ENCODE results near the gene ANP32B.
"Not testable (repeated sequence)": the region's sequence is repeated elsewhere in the genome, so short reads cannot be mapped to it uniquely, and the experiment has no call there.

The ANP32B gene

DNA sequence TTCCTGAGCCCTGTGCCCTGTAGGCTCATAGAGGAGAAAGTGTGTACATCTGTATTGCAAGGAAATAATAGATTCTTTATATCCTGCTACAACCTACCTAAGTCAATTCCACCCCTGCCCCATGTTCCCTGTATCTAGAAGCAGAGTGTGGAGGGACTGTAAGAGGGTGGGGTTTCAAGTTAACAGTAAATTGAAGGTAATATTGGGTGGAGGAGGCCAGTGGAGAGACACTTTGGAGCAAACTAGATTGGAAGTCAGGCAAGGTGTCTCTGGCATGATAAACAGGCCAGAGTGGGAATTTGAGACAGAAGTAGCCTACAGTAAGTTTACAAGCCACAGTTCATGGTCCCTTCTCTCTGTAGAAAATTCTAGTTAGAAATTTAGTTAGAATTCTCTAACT lies 42.9 kb upstream of the ANP32B start:
- CTCF ChIA-PET, result interaction anchor here (0.7 to 1.1 kb wide), 3 partner anchors 14 to 16 kb away, joined by 3 to 7 read pairs (median 3); no protein-coding TSS in a partner anchor
- TF ChIP-seq, protein P1, sequence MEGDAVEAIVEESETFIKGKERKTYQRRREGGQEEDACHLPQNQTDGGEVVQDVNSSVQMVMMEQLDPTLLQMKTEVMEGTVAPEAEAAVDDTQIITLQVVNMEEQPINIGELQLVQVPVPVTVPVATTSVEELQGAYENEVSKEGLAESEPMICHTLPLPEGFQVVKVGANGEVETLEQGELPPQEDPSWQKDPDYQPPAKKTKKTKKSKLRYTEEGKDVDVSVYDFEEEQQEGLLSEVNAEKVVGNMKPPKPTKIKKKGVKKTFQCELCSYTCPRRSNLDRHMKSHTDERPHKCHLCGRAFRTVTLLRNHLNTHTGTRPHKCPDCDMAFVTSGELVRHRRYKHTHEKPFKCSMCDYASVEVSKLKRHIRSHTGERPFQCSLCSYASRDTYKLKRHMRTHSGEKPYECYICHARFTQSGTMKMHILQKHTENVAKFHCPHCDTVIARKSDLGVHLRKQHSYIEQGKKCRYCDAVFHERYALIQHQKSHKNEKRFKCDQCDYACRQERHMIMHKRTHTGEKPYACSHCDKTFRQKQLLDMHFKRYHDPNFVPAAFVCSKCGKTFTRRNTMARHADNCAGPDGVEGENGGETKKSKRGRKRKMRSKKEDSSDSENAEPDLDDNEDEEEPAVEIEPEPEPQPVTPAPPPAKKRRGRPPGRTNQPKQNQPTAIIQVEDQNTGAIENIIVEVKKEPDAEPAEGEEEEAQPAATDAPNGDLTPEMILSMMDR (IDR thresholded peaks at IDR 0.05; ENCODE audit: insufficient read depth, low read length, missing control alignments), result no peak
- no peak for DNase-seq (ENCODE audit: low read depth, low spot score)
- POLR2A ChIA-PET, result no interaction called here
- H3K4me3 ChIP-seq (ENCODE audit: low read depth, low read length), result no peak overlapping the region

DNA sequence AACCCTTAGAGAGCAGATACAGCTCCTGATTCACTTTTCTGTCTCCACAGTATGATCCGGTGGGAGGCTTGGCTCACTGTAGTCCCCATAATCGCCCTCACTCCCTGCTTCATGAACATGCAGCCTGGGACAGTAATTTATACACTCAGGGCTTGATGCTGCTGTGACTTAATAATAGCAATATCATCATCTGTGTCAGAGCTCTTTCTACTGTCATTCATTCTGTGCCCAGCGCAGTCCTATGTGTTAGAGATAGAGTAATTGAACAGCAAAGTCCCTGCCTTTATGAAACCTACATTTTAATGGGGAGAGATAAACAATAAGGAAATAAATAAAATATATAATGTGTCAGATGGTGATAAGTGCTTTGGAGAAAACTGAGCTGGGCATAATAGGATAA lies 42.4 kb upstream of the ANP32B start:
- TF ChIP-seq, protein P1 (IDR thresholded peaks at IDR 0.05; ENCODE audit: insufficient read depth, low read length, missing control alignments), result no peak
- CTCF ChIA-PET, result interaction anchor here (0.7 to 1.1 kb wide), 3 partner anchors 14 to 17 kb away, joined by 3 to 7 read pairs (median 3); no protein-coding TSS in a partner anchor
- POLR2A ChIA-PET, result no interaction called here
- no peak overlapping the region for H3K4me3 ChIP-seq (ENCODE audit: low read depth, low read length)
- DNase-seq (ENCODE audit: low read depth, low spot score), result no peak

GRCh38 chr9:97941323-97941722 lies 41.8 kb upstream of the ANP32B start:
- TF ChIP-seq, protein P1 (IDR thresholded peaks at IDR 0.05; ENCODE audit: insufficient read depth, low read length, missing control alignments), result no peak
- DNase-seq (ENCODE audit: low read depth, low spot score), result no peak
- no peak overlapping the region for H3K4me3 ChIP-seq (ENCODE audit: low read depth, low read length)
- ChIA-PET CTCF (interaction anchor here (4.1 kb wide), 1 partner anchor 18 kb away, joined by 28 read pairs; the partner anchor contains the start of gene TRMO), POLR2A (no interaction called here)

GRCh38 chr9:97943308-97943855 lies 39.8 kb upstream of the ANP32B start:
- no peak overlapping the region for H3K4me3 ChIP-seq (ENCODE audit: low read depth, low read length)
- no peak for DNase-seq (ENCODE audit: low read depth, low spot score)
- CTCF ChIA-PET, result interaction anchor here (0.9 to 4.1 kb wide), 2 partner anchors 20 to 42 kb away, joined by 3 to 28 read pairs; partner anchors contain the start of gene TRMO
- TF ChIP-seq, protein P1 (IDR thresholded peaks at IDR 0.05; ENCODE audit: insufficient read depth, low read length, missing control alignments), result no peak
- POLR2A ChIA-PET, result no interaction called here

DNA sequence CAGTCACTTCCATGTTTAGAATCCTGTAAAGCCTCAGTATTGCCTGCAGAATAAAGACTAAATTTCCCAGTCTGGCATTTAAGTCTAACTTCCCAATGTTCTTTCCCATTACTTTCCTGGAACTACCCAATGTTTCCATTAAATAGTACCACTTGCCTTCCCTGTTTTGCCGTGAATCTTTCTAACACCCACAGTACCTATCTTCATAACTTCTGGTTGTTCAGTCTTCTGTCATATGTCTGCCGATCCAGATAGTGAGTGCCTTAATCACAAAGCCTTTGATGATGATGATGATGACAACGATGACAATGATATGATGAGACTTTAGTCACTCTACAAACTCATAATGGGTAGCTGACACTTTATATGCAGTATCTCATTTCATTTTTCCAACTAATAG lies 38.5 kb upstream of the ANP32B start:
- CTCF ChIA-PET, result interaction anchor here (1.6 to 4.1 kb wide), 2 partner anchors 10 to 21 kb away, joined by 4 to 28 read pairs; partner anchors contain the start of gene TRMO
- no peak overlapping the region for H3K4me3 ChIP-seq (ENCODE audit: low read depth, low read length)
- POLR2A ChIA-PET, result no interaction called here
- DNase-seq (ENCODE audit: low read depth, low spot score), result no peak
- TF ChIP-seq, protein P1 (IDR thresholded peaks at IDR 0.05; ENCODE audit: insufficient read depth, low read length, missing control alignments), result no peak

- CTCF ChIA-PET, result interaction anchor here (1.6 to 4.1 kb wide), 2 partner anchors 9 to 22 kb away, joined by 4 to 28 read pairs; partner anchors contain the start of gene TRMO
- DNase-seq (ENCODE audit: low read depth, low spot score); POLR2A ChIA-PET; H3K4me3 ChIP-seq (ENCODE audit: low read depth, low read length): not testable (repeated sequence)
These were observed 37.7 kb upstream of the ANP32B start for GRCh38 chr9:97945470-97945869.

DNA sequence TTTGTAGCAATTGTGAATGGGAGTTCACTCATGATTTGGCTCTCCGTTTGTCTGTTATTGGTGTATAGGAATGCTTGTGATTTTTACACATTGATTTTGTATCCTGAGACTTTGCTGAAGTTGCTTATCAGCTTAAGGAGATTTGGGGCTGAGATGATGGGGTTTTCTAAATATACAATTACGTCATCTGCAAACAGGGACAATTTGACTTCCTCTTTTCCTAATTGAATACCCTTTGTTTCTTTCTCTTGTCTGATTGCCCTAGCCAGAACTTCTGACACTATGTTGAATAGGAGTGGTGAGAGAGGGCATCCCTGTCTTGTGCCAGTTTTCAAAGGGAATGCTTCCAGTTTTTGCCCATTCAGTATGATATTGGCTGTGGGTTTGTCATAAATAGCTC lies 36.0 kb upstream of the ANP32B start:
- H3K4me3 ChIP-seq (ENCODE audit: low read depth, low read length); CTCF ChIA-PET; POLR2A ChIA-PET; DNase-seq (ENCODE audit: low read depth, low spot score): not testable (repeated sequence)

DNA sequence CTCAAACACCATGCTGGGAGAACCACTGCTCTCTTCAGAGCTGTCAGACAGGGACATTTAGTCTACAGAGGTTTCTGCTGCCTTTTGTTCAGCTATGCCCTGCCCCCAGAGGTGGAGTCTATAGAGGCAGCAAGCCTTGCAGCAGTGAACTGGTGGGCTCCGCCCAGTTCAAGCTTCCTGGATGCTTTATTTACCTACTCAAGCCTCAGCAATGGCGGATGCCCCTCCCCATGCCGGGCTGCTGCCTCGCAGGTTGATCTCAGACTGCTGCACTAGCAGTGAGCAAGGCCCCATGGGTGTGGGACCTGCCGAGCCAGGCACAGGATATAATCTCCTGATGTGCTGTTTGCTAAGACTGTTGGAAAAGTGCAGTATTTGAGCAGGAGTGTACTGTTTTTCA lies 32.3 kb upstream of the ANP32B start:
- POLR2A ChIA-PET, result interaction anchor here (0.6 kb wide), 1 partner anchor 52 kb away, joined by 4 read pairs; no protein-coding TSS in a partner anchor
- CTCF ChIA-PET, result interaction anchor here (1.4 kb wide), 1 partner anchor 27 kb away, joined by 3 read pairs; no protein-coding TSS in a partner anchor
- not testable (repeated sequence) for H3K4me3 ChIP-seq (ENCODE audit: low read depth, low read length); DNase-seq (ENCODE audit: low read depth, low spot score)
